ENCODE data around the gene TBC1D22A.

DNA sequence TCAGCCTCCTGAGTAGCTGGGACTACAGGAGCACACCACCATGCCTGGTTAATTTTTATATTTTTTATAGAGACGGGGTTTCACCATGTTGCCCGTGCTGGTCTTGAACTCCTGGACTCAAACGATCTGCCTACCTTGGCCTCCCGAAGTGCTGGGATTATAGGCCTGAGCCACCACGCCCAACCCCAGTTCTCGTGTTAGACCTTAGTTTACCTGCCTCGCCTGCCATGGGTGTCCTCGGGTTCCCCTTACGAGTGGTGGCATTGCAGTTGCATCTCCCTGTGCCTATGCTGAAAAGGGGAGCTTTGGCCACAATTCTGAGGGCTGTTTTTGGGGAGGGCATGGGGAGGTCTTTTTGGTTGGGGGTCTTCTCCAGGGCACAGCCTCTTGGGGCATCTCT lies 18.8 kb downstream of the TBC1D22A start:
- TF ChIP-seq POLR2A (IDR thresholded peaks at IDR 0.05; ENCODE audit: low read length) (no peak), GATA1 (IDR thresholded peaks at IDR 0.05; ENCODE audit: low read depth, low read length) (no peak)
